H54 (cell line): ENCODE data around the gene TRA2A.
"Not testable (repeated sequence)": the region's sequence is repeated elsewhere in the genome, so short reads cannot be mapped to it uniquely, and the experiment has no call there.

Experiments used
- DNase-seq: peaks from one replicate; pipeline ENCODE4 v3.0.0; 2011; ENCODE audit warnings: low spot score, mixed read lengths; ENCODE audit not compliant: insufficient read length
- FAIRE-seq: peaks from 3 replicates; lab custom pipeline; 2011; peaks lifted over from hg19 to GRCh38; lab: Jason Lieb, UNC
- POLR2A ChIP-seq: IDR thresholded peaks from 2 replicates; pipeline ENCODE4 v1.6.1; 2011; ENCODE audit warnings: low read depth, mild to moderate bottlenecking, low read length

Gene TRA2A

GRCh38 chr7:23529262-23529859 lies 2.4 kb downstream of the TRA2A start:
- no peak for TF ChIP-seq POLR2A
- no peak for FAIRE-seq
- no peak for DNase-seq

GRCh38 chr7:23525611-23526010 lies 6.2 kb downstream of the TRA2A start:
- not testable (repeated sequence) for FAIRE-seq, DNase-seq

- TF ChIP-seq POLR2A = no peak
- FAIRE-seq (no peak), DNase-seq (no peak)
These were observed 7.3 kb downstream of the TRA2A start for GRCh38 chr7:23524473-23524872.

- TF ChIP-seq POLR2A = no peak
- FAIRE-seq = no peak
These were observed 8.2 kb downstream of the TRA2A start for GRCh38 chr7:23523486-23524075.

GRCh38 chr7:23520582-23520981 lies 11.2 kb downstream of the TRA2A start:
- TF ChIP-seq POLR2A = no peak
- FAIRE-seq (no peak), DNase-seq (no peak)

More at GRCh38 chr7:23523486-23524075, 8.2 kb downstream of the TRA2A start:
- no peak for DNase-seq

GRCh38 chr7:23514755-23515154 lies 17.0 kb downstream of the TRA2A start:
- DNase-seq (no peak), FAIRE-seq (no peak)
- TF ChIP-seq POLR2A = no peak

GRCh38 chr7:23513746-23514145 lies 18.0 kb downstream of the TRA2A start:
- not testable (repeated sequence) for FAIRE-seq, DNase-seq

- no peak for TF ChIP-seq POLR2A
- no peak for FAIRE-seq
- no peak for DNase-seq
These were observed 37.8 kb downstream of the TRA2A start for GRCh38 chr7:23494009-23494408.

- no peak for FAIRE-seq
- TF ChIP-seq POLR2A = no peak
- DNase-seq = no peak
These were observed 40.3 kb downstream of the TRA2A start for GRCh38 chr7:23491502-23491901.

GRCh38 chr7:23490357-23491135 lies 41.2 kb downstream of the TRA2A start:
- 0 out of 2 replicates have a peak, but pooled peaks have one; percentile 27 for TF ChIP-seq POLR2A
- no peak for DNase-seq
- no peak for FAIRE-seq

GRCh38 chr7:23488714-23489113 lies 43.1 kb downstream of the TRA2A start:
- not testable (repeated sequence) for FAIRE-seq, DNase-seq

- no peak for TF ChIP-seq POLR2A
- DNase-seq (no peak), FAIRE-seq (no peak)
These were observed 44.1 kb downstream of the TRA2A start for GRCh38 chr7:23487670-23488069.

GRCh38 chr7:23486002-23486773 lies 45.6 kb downstream of the TRA2A start:
- DNase-seq (no peak), FAIRE-seq (no peak)
- no peak for TF ChIP-seq POLR2A

- FAIRE-seq (no peak), DNase-seq (no peak)
- no peak for TF ChIP-seq POLR2A
These were observed 49.1 kb downstream of the TRA2A start for GRCh38 chr7:23482686-23483085.
